B cell (primary cell): ENCODE measurements around the gene CENPB. TPM values are rescaled to one million over a fixed set of nuclear protein-coding genes. Genes with fewer than 3 reads are reported as not detected.

ENCODE experiments used
- ATAC-seq: fragments of 200-7000 bp; cut with Tn5 transposase; one replicate; pipeline ENCODE4 v1.10.0; 2021; ENCODE audit warnings: low read depth, mild to moderate bottlenecking, moderate number of reproducible peaks, moderate library complexity
- CTCF ChIA-PET: fragments of 350-600 bp; sonication (Branson Sonifier 250); formaldehyde crosslinking; loops from one replicate; lab custom pipeline; 2021; ENCODE audit warnings: antibody characterized with exemption, inconsistent platforms; lab: Charles Lee
- POLR2A ChIA-PET: fragments of 350-600 bp; sonication (Branson Sonifier 250); formaldehyde crosslinking; loops from one replicate; lab custom pipeline; 2021; ENCODE audit warnings: antibody characterized with exemption; lab: Charles Lee
- DNase-seq: peaks from one replicate; pipeline ENCODE4 v3.0.0; 2013
- H2AFZ ChIP-seq: 2 replicates; pipeline ENCODE4 v1.6.1; 2012; ENCODE audit warnings: mild to moderate bottlenecking, low read depth, low read length; ENCODE audit not compliant: insufficient read depth, poor library complexity, severe bottlenecking
- H3K27ac ChIP-seq, 2 donors: 1 replicate in 1 of 2; 2 replicates in 1 of 2; pipeline ENCODE4 v1.5.1; 2012 to 2013; ENCODE audit warnings: low read length in 2 of 2, mild to moderate bottlenecking in 2 of 2, moderate library complexity in 1 of 2
- H3K27me3 ChIP-seq, 4 experiments: fragments of 200-600 bp in 1 of 4; sonication (generic) in 1 of 4; replicated peaks in 1 of 4; 1 replicate in 2 of 4; 2 replicates in 2 of 4; pipeline versions ENCODE4 v1.6.1 to v1.7.0; 2013 to 2016; ENCODE audit warnings: low read length in 3 of 4, mild to moderate bottlenecking in 2 of 4, mixed read lengths in 1 of 4, moderate library complexity in 1 of 4; ENCODE audit not compliant: insufficient read depth in 4 of 4, control insufficient read depth in 3 of 4; ENCODE audit errors: control extremely low read depth in 1 of 4
- H3K36me3 ChIP-seq, 2 experiments: replicated peaks in 1 of 2; 1 replicate in 1 of 2; 2 replicates in 1 of 2; pipeline versions ENCODE4 v1.6.1 to v1.7.1; 2013; ENCODE audit warnings: low read length in 1 of 2; ENCODE audit not compliant: insufficient read depth in 2 of 2, control insufficient read depth in 1 of 2; ENCODE audit errors: control extremely low read depth in 1 of 2, extremely low read depth in 1 of 2
- H3K4me1 ChIP-seq, 2 donors: fragments of 200-600 bp in 1 of 2; sonication (generic) in 1 of 2; 1 replicate in 1 of 2; 2 replicates in 1 of 2; pipeline versions ENCODE4 v1.5.1 to v1.6.1; 2013 to 2017; ENCODE audit warnings: low read length in 2 of 2; ENCODE audit not compliant: control insufficient read depth in 2 of 2, insufficient read depth in 2 of 2
- H3K4me2 ChIP-seq: replicated peaks from 2 replicates; pipeline ENCODE3; 2012; ENCODE audit warnings: mild to moderate bottlenecking, low read depth, low read length; ENCODE audit not compliant: poor library complexity, severe bottlenecking
- H3K4me3 ChIP-seq, 5 experiments: fragments of 200-600 bp in 1 of 5; sonication (generic) in 1 of 5; 1 replicate in 3 of 5; 2 replicates in 2 of 5; pipeline versions ENCODE4 v1.5.1 to v1.7.0; 2011 to 2016; ENCODE audit warnings: low read length in 4 of 5, mild to moderate bottlenecking in 4 of 5, low read depth in 2 of 5, control low read depth in 1 of 5, moderate library complexity in 1 of 5; ENCODE audit not compliant: insufficient read depth in 1 of 5; ENCODE audit errors: control extremely low read depth in 1 of 5, extremely low read depth in 1 of 5
- H3K79me2 ChIP-seq: fragments of 200-600 bp; sonication (generic); one replicate; pipeline ENCODE4 v1.6.0; 2016; ENCODE audit warnings: low read length; ENCODE audit not compliant: control insufficient read depth, insufficient read depth
- H3K9ac ChIP-seq: fragments of 200-600 bp; sonication (generic); 2 replicates; pipeline ENCODE4 v1.6.1; 2017; ENCODE audit warnings: mild to moderate bottlenecking, low read length, moderate library complexity
- H3K9me3 ChIP-seq, 3 donors: one replicate each; pipeline versions ENCODE4 v1.6.1 to v1.7.1; 2013; ENCODE audit warnings: low read length in 2 of 3; ENCODE audit not compliant: control insufficient read depth in 2 of 3, insufficient read depth in 1 of 3; ENCODE audit errors: control extremely low read depth in 1 of 3
- H4K20me1 ChIP-seq: 2 replicates; pipeline ENCODE4 v1.6.0; 2012; ENCODE audit warnings: mild to moderate bottlenecking, low read length; ENCODE audit not compliant: insufficient read depth, control insufficient read depth, poor library complexity, severe bottlenecking
- H3K27ac Mint-ChIP-seq: one replicate; pipeline ENCODE4 v1.8.0; 2021; ENCODE audit warnings: mixed read lengths
- H3K27me3 Mint-ChIP-seq: one replicate; pipeline ENCODE4 v1.8.0; 2021; ENCODE audit warnings: mixed read lengths
- H3K4me1 Mint-ChIP-seq: one replicate; pipeline ENCODE4 v1.8.0; 2021; ENCODE audit warnings: mixed read lengths
- H3K4me3 Mint-ChIP-seq: one replicate; pipeline ENCODE4 v1.8.0; 2021; ENCODE audit warnings: mixed read lengths
- H3K9me3 Mint-ChIP-seq: one replicate; pipeline ENCODE4 v1.8.0; 2022; ENCODE audit warnings: mixed read lengths; ENCODE audit not compliant: insufficient read depth
- EZH2 ChIP-seq: IDR thresholded peaks from 2 replicates; pipeline ENCODE4 v1.6.1; 2012; ENCODE audit warnings: borderline replicate concordance, low read depth, mild to moderate bottlenecking, moderate library complexity, low read length; ENCODE audit not compliant: insufficient read depth, poor library complexity, severe bottlenecking
- WGBS: methylation state at CpG from one replicate; pipeline ENCODE4 v1.1.5; 2013; ENCODE audit warnings: missing lambda C conversion rate; ENCODE audit not compliant: insufficient coverage; 5-methylcytosine and 5-hydroxymethylcytosine counted together
- intact Hi-C: fragments of 100-400 bp; cut with micrococcal nuclease; formaldehyde crosslinking; loops from one replicate; pipeline ENCODE4 v1.10.0; 2022
- polyA plus RNA-seq: library from polyadenylated mRNA; depleted of rRNA; stranded (reverse); fragments of >200 nt; gene quantifications from 2 replicates; pipeline ENCODE4 v1.2.3, GENCODE V29; 2012
- total RNA-seq, 2 donors: library from RNA; stranded (reverse); fragments of 120-200 nt in 1 of 2; gene quantifications; 1 replicate in 1 of 2; 2 replicates in 1 of 2; pipeline versions ENCODE4 v1.2.3 to v1.2.4, GENCODE V29; 2013 to 2022
- TF ChIP-seq, protein P1 (sequence below): fragments of 200-600 bp; IDR thresholded peaks from one replicate; pipeline ENCODE4 v1.8.0; 2022; ENCODE audit warnings: antibody characterized with exemption, mild to moderate bottlenecking

The CENPB gene
- total and polyA plus RNA-seq, 2 donors (not counting 1 experiment from before 2014, with no cell fraction given), result 13.3 to 46.4 TPM

DNA sequence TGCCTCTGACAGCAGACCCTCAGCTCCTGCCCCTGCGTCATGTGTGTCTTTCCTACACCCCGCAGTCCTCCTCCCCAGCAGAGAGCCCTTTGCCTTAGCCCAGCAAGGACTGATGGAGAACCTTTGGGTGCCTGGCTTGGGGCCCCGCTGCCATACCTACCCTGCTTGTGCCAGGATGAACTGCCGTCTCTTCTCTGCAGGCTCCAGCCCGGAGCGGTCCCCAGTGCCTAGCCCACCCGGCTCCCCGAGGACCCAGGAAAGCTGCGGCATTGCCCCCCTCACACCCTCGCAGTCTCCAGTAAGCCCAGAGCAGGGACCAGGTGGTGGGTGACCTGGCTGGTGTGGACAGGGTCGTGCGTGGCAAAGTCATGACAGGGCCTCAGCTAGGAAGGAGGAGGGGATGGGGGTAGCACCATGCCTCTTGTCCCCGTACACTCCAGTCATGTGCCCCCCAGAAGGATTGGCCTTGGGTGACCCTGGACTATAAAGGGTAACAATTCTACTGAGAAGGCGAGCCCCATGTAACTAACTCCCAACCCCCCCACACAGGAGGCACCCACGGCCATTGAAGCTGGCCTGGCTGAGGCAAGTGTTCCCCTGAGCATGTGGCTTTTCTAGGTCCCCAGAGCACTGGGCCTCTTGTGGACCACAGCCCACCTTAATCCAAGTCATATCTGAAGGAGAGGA, 45.8 kb downstream of the CENPB start:
- H4K20me1 ChIP-seq, result no peaks in the 10 kb centered on the region

DNA sequence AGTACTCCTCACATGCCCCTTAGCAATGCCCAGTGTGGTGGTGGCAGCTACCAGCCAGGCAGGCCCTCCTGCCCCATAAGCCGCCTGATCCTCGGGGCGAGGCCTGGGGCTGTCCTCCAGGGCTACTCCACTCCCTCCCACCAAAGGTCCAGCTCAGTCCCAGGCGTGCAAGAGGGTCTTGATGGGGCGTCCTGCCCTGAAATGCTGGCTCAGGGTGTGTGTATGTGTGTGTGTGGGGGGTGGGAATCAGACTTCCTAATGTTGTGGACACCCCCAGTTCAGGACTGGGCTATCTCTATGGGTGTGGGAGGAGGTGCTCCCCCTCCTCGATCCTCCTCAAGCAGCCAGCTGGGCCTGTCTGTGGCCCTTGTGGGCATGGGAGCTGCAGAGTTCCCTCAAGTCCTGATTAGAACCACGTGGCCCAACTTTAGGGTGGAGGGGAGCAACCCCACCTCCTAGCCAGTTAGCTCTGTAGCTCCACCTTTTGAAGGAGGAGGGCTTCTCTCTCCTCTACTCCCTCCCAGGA, 46.6 kb downstream of the CENPB start:
- peaks cover 0 to 2% of the 10 kb centered on the region in 2 donors for H3K4me1 ChIP-seq
- H2AFZ ChIP-seq, result no peak overlapping the region
- H3K36me3 ChIP-seq, result no peaks in the 10 kb centered on the region
- no peaks in the 10 kb centered on the region for H3K9me3 Mint-ChIP-seq
- intact Hi-C loops, result no loop called here
- no peaks in the 10 kb centered on the region for H4K20me1 ChIP-seq
- ChIA-PET CTCF (no interaction called here), POLR2A (no interaction called here)
- DNase-seq (no peak), ATAC-seq (no peak)
- H3K9me3 ChIP-seq, result peaks cover 0 to under 1% (median 0%) of the 10 kb centered on the region in 3 donors
- no peak overlapping the region for H3K4me3 ChIP-seq
- H3K4me1 Mint-ChIP-seq, result peaks cover 1% of the 10 kb centered on the region
- no peak overlapping the region for H3K27ac ChIP-seq
- peaks cover 0 to 13% (median under 1%) of the 10 kb centered on the region in 4 experiments for H3K27me3 ChIP-seq
- no peak for TF ChIP-seq EZH2
- TF ChIP-seq, protein P1, sequence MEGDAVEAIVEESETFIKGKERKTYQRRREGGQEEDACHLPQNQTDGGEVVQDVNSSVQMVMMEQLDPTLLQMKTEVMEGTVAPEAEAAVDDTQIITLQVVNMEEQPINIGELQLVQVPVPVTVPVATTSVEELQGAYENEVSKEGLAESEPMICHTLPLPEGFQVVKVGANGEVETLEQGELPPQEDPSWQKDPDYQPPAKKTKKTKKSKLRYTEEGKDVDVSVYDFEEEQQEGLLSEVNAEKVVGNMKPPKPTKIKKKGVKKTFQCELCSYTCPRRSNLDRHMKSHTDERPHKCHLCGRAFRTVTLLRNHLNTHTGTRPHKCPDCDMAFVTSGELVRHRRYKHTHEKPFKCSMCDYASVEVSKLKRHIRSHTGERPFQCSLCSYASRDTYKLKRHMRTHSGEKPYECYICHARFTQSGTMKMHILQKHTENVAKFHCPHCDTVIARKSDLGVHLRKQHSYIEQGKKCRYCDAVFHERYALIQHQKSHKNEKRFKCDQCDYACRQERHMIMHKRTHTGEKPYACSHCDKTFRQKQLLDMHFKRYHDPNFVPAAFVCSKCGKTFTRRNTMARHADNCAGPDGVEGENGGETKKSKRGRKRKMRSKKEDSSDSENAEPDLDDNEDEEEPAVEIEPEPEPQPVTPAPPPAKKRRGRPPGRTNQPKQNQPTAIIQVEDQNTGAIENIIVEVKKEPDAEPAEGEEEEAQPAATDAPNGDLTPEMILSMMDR, result no peak
- H3K27me3 Mint-ChIP-seq, result peaks cover 26% of the 10 kb centered on the region
- H3K4me3 Mint-ChIP-seq, result no peak overlapping the region
- 42% methylated on average over 3 of the region's 7 CpGs for WGBS
- H3K27ac Mint-ChIP-seq, result no peak overlapping the region
- H3K4me2 ChIP-seq, result no peak overlapping the region
- H3K79me2 ChIP-seq, result no peaks in the 10 kb centered on the region
- no peak overlapping the region for H3K9ac ChIP-seq

More for the DNA sequence above, 45.8 kb downstream of the CENPB start:
- no peak for TF ChIP-seq EZH2
- TF ChIP-seq, protein P1, result no peak
- Histone ChIP-seq H3K9ac (no peak overlapping the region), H3K36me3 (no peaks in the 10 kb centered on the region), H3K9me3 (peaks cover 0 to 9% (median 0%) of the 10 kb centered on the region in 3 donors), H3K4me2 (no peak overlapping the region), H3K4me3 (no peak overlapping the region), H3K27me3 (peaks cover 0 to 18% (median 2%) of the 10 kb centered on the region in 4 experiments), H3K79me2 (no peaks in the 10 kb centered on the region), H3K27ac (no peak overlapping the region), H3K4me1 (peaks cover 0 to 8% of the 10 kb centered on the region in 2 donors), H2AFZ (no peak overlapping the region)
- peaks cover 4% of the 10 kb centered on the region for H3K4me1 Mint-ChIP-seq
- DNase-seq, result no peak
- POLR2A ChIA-PET, result no interaction called here
- H3K27me3 Mint-ChIP-seq, result peaks cover 23% of the 10 kb centered on the region
- CTCF ChIA-PET, result interaction anchor here (0.6 kb wide), 1 partner anchor 205 kb away, joined by 3 read pairs; no protein-coding TSS in a partner anchor
- intact Hi-C loops, result no loop called here
- WGBS, result 100% methylated on average over 6 of the region's 15 CpGs
- H3K27ac Mint-ChIP-seq, result no peak overlapping the region
- no peak for ATAC-seq
- H3K9me3 Mint-ChIP-seq, result no peaks in the 10 kb centered on the region
- no peak overlapping the region for H3K4me3 Mint-ChIP-seq
